WTC11 (cell line): Measurements from ENCODE around the gene DTNBP1. TPM values are rescaled to one million over a fixed set of nuclear protein-coding genes. Genes with fewer than 3 reads are reported as not detected.

Experiments used
- ATAC-seq: fragments of 200-7000 bp; cut with Tn5 transposase; 2 replicates; pipeline ENCODE4 v1.10.0; 2021; ENCODE audit warnings: mild to moderate bottlenecking, moderate library complexity
- CTCF ChIA-PET: fragments of 300-600 bp; sonication (Branson Sonifier 250); formaldehyde crosslinking; loops from one replicate; lab custom pipeline; 2021; ENCODE audit warnings: antibody characterized with exemption; lab: Charles Lee
- POLR2A ChIA-PET: fragments of 350-600 bp; sonication (Branson Sonifier 250); formaldehyde crosslinking; loops from one replicate; lab custom pipeline; 2021; ENCODE audit warnings: antibody characterized with exemption; lab: Charles Lee
- DNase-seq: peaks from one replicate; pipeline ENCODE4 v3.0.0; 2021; ENCODE audit warnings: low spot score
- H3K27ac Mint-ChIP-seq: 2 replicates; pipeline ENCODE4 v1.8.0; 2021; ENCODE audit warnings: mixed read lengths
- H3K27me3 Mint-ChIP-seq: 2 replicates; pipeline ENCODE4 v1.8.0; 2021; ENCODE audit warnings: low read depth, mild to moderate bottlenecking, moderate library complexity, mixed read lengths
- H3K36me3 Mint-ChIP-seq: 2 replicates; pipeline ENCODE4 v1.8.0; 2021; ENCODE audit warnings: mixed read lengths
- H3K4me1 Mint-ChIP-seq: 2 replicates; pipeline ENCODE4 v1.8.0; 2022; ENCODE audit warnings: mixed read lengths
- H3K4me3 Mint-ChIP-seq: 2 replicates; pipeline ENCODE4 v1.8.0; 2021; ENCODE audit warnings: mild to moderate bottlenecking, moderate library complexity, mixed read lengths
- H3K9me3 Mint-ChIP-seq: 2 replicates; pipeline ENCODE4 v1.8.0; 2021; ENCODE audit warnings: mixed read lengths
- ATF1 ChIP-seq: sonication (generic); formaldehyde crosslinking; IDR thresholded peaks from 2 replicates; pipeline ENCODE4 v1.8.1; 2023; ENCODE audit warnings: mild to moderate bottlenecking, moderate library complexity, missing genetic modification reagents
- CREB1 ChIP-seq: sonication (generic); formaldehyde crosslinking; IDR thresholded peaks from 2 replicates; pipeline ENCODE4 v1.8.0; 2023; ENCODE audit warnings: mild to moderate bottlenecking, missing genetic modification reagents
- GRHL2 ChIP-seq: fragments of 250-450 bp; sonication (Bioruptor Pico); IDR thresholded peaks from 2 replicates; pipeline ENCODE4 v1.8.0; 2022; ENCODE audit warnings: mild to moderate bottlenecking, moderate library complexity; ENCODE audit not compliant: insufficient replicate concordance, severe bottlenecking
- GTF2I ChIP-seq: fragments of 250-450 bp; sonication (Bioruptor Pico); conservative IDR thresholded peaks from 2 replicates; pipeline ENCODE4 v1.4.0; 2021; ENCODE audit warnings: mild to moderate bottlenecking
- IRF2 ChIP-seq: sonication (generic); formaldehyde crosslinking; IDR thresholded peaks from 2 replicates; pipeline ENCODE4 v1.8.0; 2022; ENCODE audit warnings: low read depth, missing genetic modification reagents, borderline replicate concordance
- JUN ChIP-seq: sonication (generic); formaldehyde crosslinking; IDR thresholded peaks from 2 replicates; pipeline ENCODE4 v1.8.0; 2023; ENCODE audit warnings: mild to moderate bottlenecking, missing genetic modification reagents
- MXD4 ChIP-seq: fragments of 250-450 bp; sonication (Bioruptor Pico); IDR thresholded peaks from 2 replicates; pipeline ENCODE4 v1.8.0; 2021; ENCODE audit warnings: mild to moderate bottlenecking, moderate library complexity, borderline replicate concordance
- NFE2L1 ChIP-seq: sonication (generic); formaldehyde crosslinking; IDR thresholded peaks from 2 replicates; pipeline ENCODE4 v1.8.1; 2023; ENCODE audit warnings: missing genetic modification reagents
- NFYB ChIP-seq: sonication (generic); formaldehyde crosslinking; conservative IDR thresholded peaks from 2 replicates; pipeline ENCODE4 v1.8.0; 2022; ENCODE audit warnings: low read depth, missing genetic modification reagents
- NR1H2 ChIP-seq: sonication (generic); formaldehyde crosslinking; IDR thresholded peaks from 2 replicates; pipeline ENCODE4 v1.9.0; 2021; ENCODE audit warnings: mild to moderate bottlenecking, moderate library complexity, missing genetic modification reagents
- OVOL2 ChIP-seq: fragments of 250-450 bp; sonication (Bioruptor Pico); IDR thresholded peaks from 2 replicates; pipeline ENCODE4 v1.9.0; 2021; ENCODE audit warnings: mild to moderate bottlenecking, borderline replicate concordance
- RELA ChIP-seq: sonication (generic); formaldehyde crosslinking; IDR thresholded peaks from 2 replicates; pipeline ENCODE4 v1.8.1; 2022; ENCODE audit warnings: missing genetic modification reagents, mild to moderate bottlenecking, borderline replicate concordance
- SP1 ChIP-seq: sonication (generic); formaldehyde crosslinking; conservative IDR thresholded peaks from 2 replicates; pipeline ENCODE4 v1.8.1; 2022; ENCODE audit warnings: missing genetic modification reagents
- TCF7 ChIP-seq: sonication (generic); formaldehyde crosslinking; IDR thresholded peaks from 2 replicates; pipeline ENCODE4 v1.8.0; 2022; ENCODE audit warnings: mild to moderate bottlenecking, low read depth, missing genetic modification reagents, moderate library complexity
- TEAD4 ChIP-seq: sonication (generic); formaldehyde crosslinking; IDR thresholded peaks from 2 replicates; pipeline ENCODE4 v1.8.0; 2022; ENCODE audit warnings: mild to moderate bottlenecking, missing genetic modification reagents
- ZNF263 ChIP-seq: sonication (generic); formaldehyde crosslinking; IDR thresholded peaks from 2 replicates; pipeline ENCODE4 v1.8.1; 2022; ENCODE audit warnings: low read depth, mild to moderate bottlenecking, moderate library complexity, missing genetic modification reagents
- total RNA-seq: library from RNA; stranded (reverse); gene quantifications from 3 replicates; pipeline ENCODE4 v1.2.3, GENCODE V29; 2021
- TF ChIP-seq, protein P1 (sequence below): sonication (generic); formaldehyde crosslinking; IDR thresholded peaks from 2 replicates; pipeline ENCODE4 v1.8.1; 2022; ENCODE audit warnings: mild to moderate bottlenecking, missing genetic modification reagents, moderate library complexity, borderline replicate concordance
- TF ChIP-seq, protein P2 (sequence below): sonication (generic); formaldehyde crosslinking; IDR thresholded peaks from 2 replicates; pipeline ENCODE4 v1.8.1; 2023; ENCODE audit warnings: mild to moderate bottlenecking, missing genetic modification reagents, moderate library complexity
- TF ChIP-seq, protein P3 (sequence below): sonication (generic); formaldehyde crosslinking; IDR thresholded peaks from 2 replicates; pipeline ENCODE4 v1.8.0; 2023; ENCODE audit warnings: mild to moderate bottlenecking, missing genetic modification reagents
- TF ChIP-seq, protein P4 (sequence below): sonication (generic); formaldehyde crosslinking; IDR thresholded peaks from 2 replicates; pipeline ENCODE4 v1.8.0; 2023; ENCODE audit warnings: missing genetic modification reagents
- TF ChIP-seq, protein P5 (sequence below): sonication (generic); formaldehyde crosslinking; IDR thresholded peaks from 2 replicates; pipeline ENCODE4 v1.8.0; 2022; ENCODE audit warnings: mild to moderate bottlenecking, missing genetic modification reagents
- TF ChIP-seq, protein P6 (sequence below): sonication (generic); formaldehyde crosslinking; IDR thresholded peaks from 2 replicates; pipeline ENCODE4 v1.8.1; 2022; ENCODE audit warnings: low read depth, missing genetic modification reagents, borderline replicate concordance

The DTNBP1 gene
- total RNA-seq, 1 experiment from 2014 or later, result 15.1 TPM

DNA sequence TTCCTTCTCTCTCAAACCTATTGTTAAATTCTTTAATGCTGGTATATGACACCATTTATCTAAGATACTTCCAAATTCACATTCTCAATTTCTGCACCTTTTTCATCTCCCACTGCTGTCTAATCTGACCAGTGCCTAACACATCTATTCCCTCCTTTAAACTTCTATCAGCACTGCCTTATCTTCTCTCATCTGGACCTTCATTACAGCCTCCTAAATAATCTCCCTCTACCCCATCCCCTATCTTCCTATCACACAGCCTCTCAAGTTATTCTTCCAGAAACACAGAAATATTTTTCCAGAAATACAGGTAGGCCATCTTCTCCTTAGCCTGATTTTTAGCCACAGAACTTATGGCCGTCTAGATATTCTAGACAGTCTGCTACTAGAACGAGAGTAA is 5.5 kb downstream of the DTNBP1 start (continued):
- TF ChIP-seq, protein P1, sequence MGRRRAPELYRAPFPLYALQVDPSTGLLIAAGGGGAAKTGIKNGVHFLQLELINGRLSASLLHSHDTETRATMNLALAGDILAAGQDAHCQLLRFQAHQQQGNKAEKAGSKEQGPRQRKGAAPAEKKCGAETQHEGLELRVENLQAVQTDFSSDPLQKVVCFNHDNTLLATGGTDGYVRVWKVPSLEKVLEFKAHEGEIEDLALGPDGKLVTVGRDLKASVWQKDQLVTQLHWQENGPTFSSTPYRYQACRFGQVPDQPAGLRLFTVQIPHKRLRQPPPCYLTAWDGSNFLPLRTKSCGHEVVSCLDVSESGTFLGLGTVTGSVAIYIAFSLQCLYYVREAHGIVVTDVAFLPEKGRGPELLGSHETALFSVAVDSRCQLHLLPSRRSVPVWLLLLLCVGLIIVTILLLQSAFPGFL (CRISPR knock-in tag), result no peak
- TF ChIP-seq OVOL2 (CRISPR knock-in tag), result no peak

DNA sequence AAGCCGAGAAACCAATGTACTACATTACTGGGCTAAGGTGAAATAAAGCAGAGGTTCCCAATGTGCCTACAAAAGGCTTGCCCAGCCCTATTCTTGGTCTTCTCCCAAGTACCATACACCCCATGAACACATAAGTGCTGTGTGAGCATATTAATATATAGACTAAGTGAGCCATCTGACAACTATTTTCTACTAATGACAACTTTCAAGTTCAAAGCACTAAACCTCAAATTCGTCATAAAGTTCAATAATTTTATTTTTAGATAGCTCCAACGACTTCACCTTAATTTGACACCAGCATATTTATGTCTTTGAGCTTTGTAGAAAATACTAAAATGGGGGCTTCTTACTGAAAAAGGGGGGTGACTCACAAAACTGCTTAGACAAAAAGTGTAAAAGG is 6.7 kb downstream of the DTNBP1 start:
- H3K9me3 Mint-ChIP-seq, result no peaks in the 10 kb centered on the region
- no peak for ATAC-seq
- no peak overlapping the region for H3K4me3 Mint-ChIP-seq
- POLR2A ChIA-PET, result no interaction called here
- H3K36me3 Mint-ChIP-seq, result peaks cover 3% of the 10 kb centered on the region
- TF ChIP-seq TEAD4 (CRISPR knock-in tag), result no peak
- no peak for TF ChIP-seq OVOL2 (CRISPR knock-in tag)
- TF ChIP-seq, protein P2, sequence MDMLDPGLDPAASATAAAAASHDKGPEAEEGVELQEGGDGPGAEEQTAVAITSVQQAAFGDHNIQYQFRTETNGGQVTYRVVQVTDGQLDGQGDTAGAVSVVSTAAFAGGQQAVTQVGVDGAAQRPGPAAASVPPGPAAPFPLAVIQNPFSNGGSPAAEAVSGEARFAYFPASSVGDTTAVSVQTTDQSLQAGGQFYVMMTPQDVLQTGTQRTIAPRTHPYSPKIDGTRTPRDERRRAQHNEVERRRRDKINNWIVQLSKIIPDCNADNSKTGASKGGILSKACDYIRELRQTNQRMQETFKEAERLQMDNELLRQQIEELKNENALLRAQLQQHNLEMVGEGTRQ (CRISPR knock-in tag), result no peak
- no peak for TF ChIP-seq NFE2L1
- no peak for TF ChIP-seq NFYB (CRISPR knock-in tag)
- TF ChIP-seq, protein P1 (CRISPR knock-in tag), result no peak
- TF ChIP-seq, protein P3, sequence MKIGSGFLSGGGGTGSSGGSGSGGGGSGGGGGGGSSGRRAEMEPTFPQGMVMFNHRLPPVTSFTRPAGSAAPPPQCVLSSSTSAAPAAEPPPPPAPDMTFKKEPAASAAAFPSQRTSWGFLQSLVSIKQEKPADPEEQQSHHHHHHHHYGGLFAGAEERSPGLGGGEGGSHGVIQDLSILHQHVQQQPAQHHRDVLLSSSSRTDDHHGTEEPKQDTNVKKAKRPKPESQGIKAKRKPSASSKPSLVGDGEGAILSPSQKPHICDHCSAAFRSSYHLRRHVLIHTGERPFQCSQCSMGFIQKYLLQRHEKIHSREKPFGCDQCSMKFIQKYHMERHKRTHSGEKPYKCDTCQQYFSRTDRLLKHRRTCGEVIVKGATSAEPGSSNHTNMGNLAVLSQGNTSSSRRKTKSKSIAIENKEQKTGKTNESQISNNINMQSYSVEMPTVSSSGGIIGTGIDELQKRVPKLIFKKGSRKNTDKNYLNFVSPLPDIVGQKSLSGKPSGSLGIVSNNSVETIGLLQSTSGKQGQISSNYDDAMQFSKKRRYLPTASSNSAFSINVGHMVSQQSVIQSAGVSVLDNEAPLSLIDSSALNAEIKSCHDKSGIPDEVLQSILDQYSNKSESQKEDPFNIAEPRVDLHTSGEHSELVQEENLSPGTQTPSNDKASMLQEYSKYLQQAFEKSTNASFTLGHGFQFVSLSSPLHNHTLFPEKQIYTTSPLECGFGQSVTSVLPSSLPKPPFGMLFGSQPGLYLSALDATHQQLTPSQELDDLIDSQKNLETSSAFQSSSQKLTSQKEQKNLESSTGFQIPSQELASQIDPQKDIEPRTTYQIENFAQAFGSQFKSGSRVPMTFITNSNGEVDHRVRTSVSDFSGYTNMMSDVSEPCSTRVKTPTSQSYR (CRISPR knock-in tag), result no peak
- TF ChIP-seq, protein P4, sequence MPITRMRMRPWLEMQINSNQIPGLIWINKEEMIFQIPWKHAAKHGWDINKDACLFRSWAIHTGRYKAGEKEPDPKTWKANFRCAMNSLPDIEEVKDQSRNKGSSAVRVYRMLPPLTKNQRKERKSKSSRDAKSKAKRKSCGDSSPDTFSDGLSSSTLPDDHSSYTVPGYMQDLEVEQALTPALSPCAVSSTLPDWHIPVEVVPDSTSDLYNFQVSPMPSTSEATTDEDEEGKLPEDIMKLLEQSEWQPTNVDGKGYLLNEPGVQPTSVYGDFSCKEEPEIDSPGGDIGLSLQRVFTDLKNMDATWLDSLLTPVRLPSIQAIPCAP (CRISPR knock-in tag), result no peak
- TF ChIP-seq, protein P5, sequence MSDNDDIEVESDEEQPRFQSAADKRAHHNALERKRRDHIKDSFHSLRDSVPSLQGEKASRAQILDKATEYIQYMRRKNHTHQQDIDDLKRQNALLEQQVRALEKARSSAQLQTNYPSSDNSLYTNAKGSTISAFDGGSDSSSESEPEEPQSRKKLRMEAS (CRISPR knock-in tag), result no peak
- no peak for TF ChIP-seq ZNF263
- TF ChIP-seq CREB1 (CRISPR knock-in tag), result no peak
- no peak for TF ChIP-seq JUN
- no peak for TF ChIP-seq IRF2 (CRISPR knock-in tag)
- no peak for TF ChIP-seq MXD4 (CRISPR knock-in tag)
- H3K27ac Mint-ChIP-seq, result no peak overlapping the region
- H3K27me3 Mint-ChIP-seq, result no peaks in the 10 kb centered on the region
- DNase-seq, result no peak
- H3K4me1 Mint-ChIP-seq, result peaks cover 33% of the 10 kb centered on the region
- CTCF ChIA-PET, result interaction anchor here (1.4 kb wide), 1 partner anchor 35 kb away, joined by 3 read pairs; no protein-coding TSS in a partner anchor

DNA sequence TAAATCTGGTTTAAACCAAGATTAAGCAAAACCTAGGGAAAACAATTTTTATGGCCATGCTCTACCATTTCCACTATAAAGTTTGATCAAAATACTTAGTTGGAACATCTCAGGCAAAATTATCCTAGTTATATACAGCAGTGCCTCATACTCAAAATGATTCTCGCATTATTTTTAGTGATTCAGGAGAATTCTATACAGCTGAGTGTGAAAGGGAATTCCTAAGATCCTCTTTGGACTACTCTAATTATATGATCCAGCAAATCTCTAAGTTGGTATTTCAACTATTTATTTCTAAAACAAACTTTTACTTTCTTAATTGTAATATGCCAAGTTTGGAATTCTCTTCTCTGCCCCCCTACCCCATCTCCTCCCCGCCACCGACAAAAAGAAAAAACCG is 8.6 kb downstream of the DTNBP1 start:
- DNase-seq (no peak), ATAC-seq (no peak)
- H3K27ac Mint-ChIP-seq, result no peak overlapping the region
- H3K9me3 Mint-ChIP-seq, result no peaks in the 10 kb centered on the region
- H3K36me3 Mint-ChIP-seq, result no peaks in the 10 kb centered on the region
- no peaks in the 10 kb centered on the region for H3K27me3 Mint-ChIP-seq
- H3K4me1 Mint-ChIP-seq, result peaks cover 31% of the 10 kb centered on the region
- POLR2A ChIA-PET, result no interaction called here
- no peak overlapping the region for H3K4me3 Mint-ChIP-seq
- CTCF ChIA-PET, result no interaction called here
- TF ChIP-seq TCF7, result no peak
- no peak for TF ChIP-seq ATF1 (CRISPR knock-in tag)
- TF ChIP-seq NR1H2, result no peak
- TF ChIP-seq, protein P6, sequence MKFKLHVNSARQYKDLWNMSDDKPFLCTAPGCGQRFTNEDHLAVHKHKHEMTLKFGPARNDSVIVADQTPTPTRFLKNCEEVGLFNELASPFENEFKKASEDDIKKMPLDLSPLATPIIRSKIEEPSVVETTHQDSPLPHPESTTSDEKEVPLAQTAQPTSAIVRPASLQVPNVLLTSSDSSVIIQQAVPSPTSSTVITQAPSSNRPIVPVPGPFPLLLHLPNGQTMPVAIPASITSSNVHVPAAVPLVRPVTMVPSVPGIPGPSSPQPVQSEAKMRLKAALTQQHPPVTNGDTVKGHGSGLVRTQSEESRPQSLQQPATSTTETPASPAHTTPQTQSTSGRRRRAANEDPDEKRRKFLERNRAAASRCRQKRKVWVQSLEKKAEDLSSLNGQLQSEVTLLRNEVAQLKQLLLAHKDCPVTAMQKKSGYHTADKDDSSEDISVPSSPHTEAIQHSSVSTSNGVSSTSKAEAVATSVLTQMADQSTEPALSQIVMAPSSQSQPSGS (CRISPR knock-in tag), result no peak
- TF ChIP-seq, protein P3 (CRISPR knock-in tag), result no peak
- no peak for TF ChIP-seq GTF2I (CRISPR knock-in tag)
- no peak for TF ChIP-seq GRHL2
- TF ChIP-seq SP1 (CRISPR knock-in tag), result no peak
- no peak for TF ChIP-seq RELA (CRISPR knock-in tag)
